HepG2 (cell line): ENCODE results near the gene LIM2. TPM values are rescaled to one million over a fixed set of nuclear protein-coding genes. Genes with fewer than 3 reads are reported as not detected.

Experiments
- MAZ ChIP-seq, 2 experiments: sonication (generic) in 1 of 2; formaldehyde crosslinking in 1 of 2; IDR thresholded peaks; 2 replicates each; pipeline versions ENCODE4 v1.5.0 to v1.6.1; 2012 to 2020; ENCODE audit warnings: low read depth in 2 of 2, mild to moderate bottlenecking in 2 of 2, borderline replicate concordance in 1 of 2, improper control_type of control experiment in 1 of 2, low read length in 1 of 2, missing genetic modification reagents in 1 of 2, moderate library complexity in 1 of 2
- RFX3 ChIP-seq: IDR thresholded peaks from 2 replicates; pipeline ENCODE4 v1.6.1; 2016; ENCODE audit warnings: missing biosample characterization, missing genetic modification reagents
- SIX4 ChIP-seq: sonication (generic); formaldehyde crosslinking; IDR thresholded peaks from 2 replicates; pipeline ENCODE4 v1.4.0; 2020; ENCODE audit warnings: missing genetic modification reagents
- SYNCRIP ChIP-seq: fragments of 200-400 bp; formaldehyde crosslinking; IDR thresholded peaks from 2 replicates; pipeline ENCODE4 v1.6.1; 2018; ENCODE audit warnings: mild to moderate bottlenecking, low read depth, low read length; ENCODE audit not compliant: insufficient read depth
- ZNF484 ChIP-seq: sonication (generic); formaldehyde crosslinking; IDR thresholded peaks from 2 replicates; pipeline ENCODE4 v1.5.1; 2020; ENCODE audit warnings: mild to moderate bottlenecking, low read depth, missing genetic modification reagents, borderline replicate concordance
- polyA plus RNA-seq, 8 experiments: library from polyadenylated mRNA; depleted of rRNA in 3 of 8; stranded (reverse) in 7 of 8; unstranded in 1 of 8; fragments of >200 nt; fragmentation: Illumina TruSeq in 4 of 8; extraction: Trizol in 4 of 8; gene quantifications; 2 replicates each; pipeline versions ENCODE4 v1.2.1 to v1.2.3, GENCODE V29; 2011 to 2016; ENCODE audit warnings: low read depth in 4 of 8, missing spikeins in 1 of 8, mixed read lengths in 1 of 8; ENCODE audit not compliant: insufficient read depth in 1 of 8
- total RNA-seq, 5 experiments: library from RNA; depleted of rRNA; stranded (reverse); fragments of >200 nt; fragmentation: Illumina TruSeq; extraction: Trizol; gene quantifications; 2 replicates each; pipeline ENCODE4 v1.2.3, GENCODE V29; 2016; ENCODE audit warnings: low read depth in 1 of 5
- TF ChIP-seq, protein P1 (sequence below): sonication (generic); formaldehyde crosslinking; IDR thresholded peaks from 2 replicates; pipeline ENCODE4 v1.8.0; 2022; ENCODE audit warnings: mild to moderate bottlenecking, missing genetic modification reagents, moderate library complexity
- TF ChIP-seq, protein P2 (sequence below): sonication (generic); formaldehyde crosslinking; IDR thresholded peaks from 2 replicates; pipeline ENCODE4 v1.4.0; 2020; ENCODE audit warnings: missing genetic modification reagents, borderline replicate concordance
- TF ChIP-seq, protein P3 (sequence below): IDR thresholded peaks from 2 replicates; pipeline ENCODE4 v1.6.1; 2016
- TF ChIP-seq, protein P4 (sequence below): sonication (generic); formaldehyde crosslinking; IDR thresholded peaks from 2 replicates; pipeline ENCODE4 v1.9.0; 2022; ENCODE audit warnings: missing genetic modification reagents, mild to moderate bottlenecking, borderline replicate concordance
- TF ChIP-seq, protein P5 (sequence below): IDR thresholded peaks from 2 replicates; pipeline ENCODE4 v1.6.1; 2016; ENCODE audit warnings: low read depth, missing genetic modification reagents, missing compliant biosample characterization
- TF ChIP-seq, protein P6 (sequence below), 2 experiments: fragments of 450-650 bp in 1 of 2; sonication (generic) in 1 of 2; formaldehyde crosslinking; IDR thresholded peaks; 2 replicates each; pipeline versions ENCODE4 v1.5.0 to v1.8.0; 2020 to 2022; ENCODE audit warnings: mild to moderate bottlenecking in 1 of 2, missing genetic modification reagents in 1 of 2

Gene LIM2
- total and polyA plus RNA-seq, 2 of the 13 experiments (the other 11 are each of a cell fraction or from before 2014, with no cell fraction given), result 1.3 TPM; not detected in 1

DNA sequence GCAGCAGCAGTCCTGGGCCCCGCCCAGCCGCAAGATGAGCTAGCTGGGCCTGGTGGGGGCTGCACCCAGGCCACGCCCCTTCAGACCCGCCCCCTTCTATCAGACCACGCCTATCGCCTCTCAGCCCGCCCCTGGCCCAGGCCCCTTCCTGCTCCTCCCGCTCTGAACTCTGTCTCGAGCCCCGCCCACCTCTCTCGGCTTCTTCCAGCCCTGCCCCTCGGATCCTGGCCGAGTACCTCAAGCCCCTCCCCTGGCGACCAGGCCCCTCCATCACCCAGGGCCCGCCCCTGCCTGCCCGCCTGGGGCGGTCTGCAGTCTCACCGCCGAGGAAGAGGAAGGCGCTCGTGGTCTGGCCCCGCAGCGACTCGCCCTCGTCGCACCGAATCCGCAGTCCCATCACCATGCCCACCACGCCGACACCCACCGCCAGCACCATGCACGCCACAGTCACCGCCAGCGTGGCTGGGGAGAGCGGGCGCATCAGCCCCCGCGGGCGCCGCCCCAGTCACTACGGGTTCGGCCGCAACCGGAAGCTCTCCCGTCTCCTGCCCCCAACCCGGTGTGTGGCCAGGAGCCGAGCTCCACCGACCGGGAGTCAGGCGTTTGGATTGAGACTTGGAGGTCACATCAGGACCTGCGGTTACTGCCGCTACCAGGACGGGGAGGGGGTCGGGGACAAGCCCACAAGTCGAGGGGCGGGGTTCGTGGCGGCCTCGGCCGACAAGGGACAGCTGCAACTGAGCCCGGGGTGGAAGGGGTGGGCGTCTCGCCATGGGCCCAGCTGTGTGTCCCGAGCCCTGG is 20.0 kb downstream of the LIM2 start (continued):
- peak; percentile 75; the same call in 1 of the 2 replicates for TF ChIP-seq MAZ (IDR thresholded peaks at IDR 0.05; ENCODE audit: borderline replicate concordance, low read depth, low read length)
- TF ChIP-seq MAZ (CRISPR knock-in tag; IDR thresholded peaks at IDR 0.05; ENCODE audit: low read depth), result peak; percentile 84
- no peak for TF ChIP-seq SYNCRIP
- TF ChIP-seq SIX4 (CRISPR knock-in tag), result peak; percentile 24; the same call in 1 of the 2 replicates
- TF ChIP-seq, protein P1, sequence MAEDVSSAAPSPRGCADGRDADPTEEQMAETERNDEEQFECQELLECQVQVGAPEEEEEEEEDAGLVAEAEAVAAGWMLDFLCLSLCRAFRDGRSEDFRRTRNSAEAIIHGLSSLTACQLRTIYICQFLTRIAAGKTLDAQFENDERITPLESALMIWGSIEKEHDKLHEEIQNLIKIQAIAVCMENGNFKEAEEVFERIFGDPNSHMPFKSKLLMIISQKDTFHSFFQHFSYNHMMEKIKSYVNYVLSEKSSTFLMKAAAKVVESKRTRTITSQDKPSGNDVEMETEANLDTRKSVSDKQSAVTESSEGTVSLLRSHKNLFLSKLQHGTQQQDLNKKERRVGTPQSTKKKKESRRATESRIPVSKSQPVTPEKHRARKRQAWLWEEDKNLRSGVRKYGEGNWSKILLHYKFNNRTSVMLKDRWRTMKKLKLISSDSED, result peak; percentile 89; the same call in 1 of the 2 replicates
- no peak for TF ChIP-seq ZNF484 (CRISPR knock-in tag)
- TF ChIP-seq, protein P2, sequence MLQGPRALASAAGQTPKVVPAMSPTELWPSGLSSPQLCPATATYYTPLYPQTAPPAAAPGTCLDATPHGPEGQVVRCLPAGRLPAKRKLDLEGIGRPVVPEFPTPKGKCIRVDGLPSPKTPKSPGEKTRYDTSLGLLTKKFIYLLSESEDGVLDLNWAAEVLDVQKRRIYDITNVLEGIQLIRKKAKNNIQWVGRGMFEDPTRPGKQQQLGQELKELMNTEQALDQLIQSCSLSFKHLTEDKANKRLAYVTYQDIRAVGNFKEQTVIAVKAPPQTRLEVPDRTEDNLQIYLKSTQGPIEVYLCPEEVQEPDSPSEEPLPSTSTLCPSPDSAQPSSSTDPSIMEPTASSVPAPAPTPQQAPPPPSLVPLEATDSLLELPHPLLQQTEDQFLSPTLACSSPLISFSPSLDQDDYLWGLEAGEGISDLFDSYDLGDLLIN (CRISPR knock-in tag), result peak; percentile 30; the same call in 1 of the 2 replicates
- TF ChIP-seq, protein P3, sequence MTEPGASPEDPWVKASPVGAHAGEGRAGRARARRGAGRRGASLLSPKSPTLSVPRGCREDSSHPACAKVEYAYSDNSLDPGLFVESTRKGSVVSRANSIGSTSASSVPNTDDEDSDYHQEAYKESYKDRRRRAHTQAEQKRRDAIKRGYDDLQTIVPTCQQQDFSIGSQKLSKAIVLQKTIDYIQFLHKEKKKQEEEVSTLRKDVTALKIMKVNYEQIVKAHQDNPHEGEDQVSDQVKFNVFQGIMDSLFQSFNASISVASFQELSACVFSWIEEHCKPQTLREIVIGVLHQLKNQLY, result 0 out of 2 replicates have a peak, but pooled peaks have one; percentile 18
- no peak for TF ChIP-seq RFX3 (CRISPR knock-in tag)
- TF ChIP-seq, protein P4, sequence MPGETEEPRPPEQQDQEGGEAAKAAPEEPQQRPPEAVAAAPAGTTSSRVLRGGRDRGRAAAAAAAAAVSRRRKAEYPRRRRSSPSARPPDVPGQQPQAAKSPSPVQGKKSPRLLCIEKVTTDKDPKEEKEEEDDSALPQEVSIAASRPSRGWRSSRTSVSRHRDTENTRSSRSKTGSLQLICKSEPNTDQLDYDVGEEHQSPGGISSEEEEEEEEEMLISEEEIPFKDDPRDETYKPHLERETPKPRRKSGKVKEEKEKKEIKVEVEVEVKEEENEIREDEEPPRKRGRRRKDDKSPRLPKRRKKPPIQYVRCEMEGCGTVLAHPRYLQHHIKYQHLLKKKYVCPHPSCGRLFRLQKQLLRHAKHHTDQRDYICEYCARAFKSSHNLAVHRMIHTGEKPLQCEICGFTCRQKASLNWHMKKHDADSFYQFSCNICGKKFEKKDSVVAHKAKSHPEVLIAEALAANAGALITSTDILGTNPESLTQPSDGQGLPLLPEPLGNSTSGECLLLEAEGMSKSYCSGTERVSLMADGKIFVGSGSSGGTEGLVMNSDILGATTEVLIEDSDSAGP (CRISPR knock-in tag), result peak; percentile 88
- TF ChIP-seq, protein P5, sequence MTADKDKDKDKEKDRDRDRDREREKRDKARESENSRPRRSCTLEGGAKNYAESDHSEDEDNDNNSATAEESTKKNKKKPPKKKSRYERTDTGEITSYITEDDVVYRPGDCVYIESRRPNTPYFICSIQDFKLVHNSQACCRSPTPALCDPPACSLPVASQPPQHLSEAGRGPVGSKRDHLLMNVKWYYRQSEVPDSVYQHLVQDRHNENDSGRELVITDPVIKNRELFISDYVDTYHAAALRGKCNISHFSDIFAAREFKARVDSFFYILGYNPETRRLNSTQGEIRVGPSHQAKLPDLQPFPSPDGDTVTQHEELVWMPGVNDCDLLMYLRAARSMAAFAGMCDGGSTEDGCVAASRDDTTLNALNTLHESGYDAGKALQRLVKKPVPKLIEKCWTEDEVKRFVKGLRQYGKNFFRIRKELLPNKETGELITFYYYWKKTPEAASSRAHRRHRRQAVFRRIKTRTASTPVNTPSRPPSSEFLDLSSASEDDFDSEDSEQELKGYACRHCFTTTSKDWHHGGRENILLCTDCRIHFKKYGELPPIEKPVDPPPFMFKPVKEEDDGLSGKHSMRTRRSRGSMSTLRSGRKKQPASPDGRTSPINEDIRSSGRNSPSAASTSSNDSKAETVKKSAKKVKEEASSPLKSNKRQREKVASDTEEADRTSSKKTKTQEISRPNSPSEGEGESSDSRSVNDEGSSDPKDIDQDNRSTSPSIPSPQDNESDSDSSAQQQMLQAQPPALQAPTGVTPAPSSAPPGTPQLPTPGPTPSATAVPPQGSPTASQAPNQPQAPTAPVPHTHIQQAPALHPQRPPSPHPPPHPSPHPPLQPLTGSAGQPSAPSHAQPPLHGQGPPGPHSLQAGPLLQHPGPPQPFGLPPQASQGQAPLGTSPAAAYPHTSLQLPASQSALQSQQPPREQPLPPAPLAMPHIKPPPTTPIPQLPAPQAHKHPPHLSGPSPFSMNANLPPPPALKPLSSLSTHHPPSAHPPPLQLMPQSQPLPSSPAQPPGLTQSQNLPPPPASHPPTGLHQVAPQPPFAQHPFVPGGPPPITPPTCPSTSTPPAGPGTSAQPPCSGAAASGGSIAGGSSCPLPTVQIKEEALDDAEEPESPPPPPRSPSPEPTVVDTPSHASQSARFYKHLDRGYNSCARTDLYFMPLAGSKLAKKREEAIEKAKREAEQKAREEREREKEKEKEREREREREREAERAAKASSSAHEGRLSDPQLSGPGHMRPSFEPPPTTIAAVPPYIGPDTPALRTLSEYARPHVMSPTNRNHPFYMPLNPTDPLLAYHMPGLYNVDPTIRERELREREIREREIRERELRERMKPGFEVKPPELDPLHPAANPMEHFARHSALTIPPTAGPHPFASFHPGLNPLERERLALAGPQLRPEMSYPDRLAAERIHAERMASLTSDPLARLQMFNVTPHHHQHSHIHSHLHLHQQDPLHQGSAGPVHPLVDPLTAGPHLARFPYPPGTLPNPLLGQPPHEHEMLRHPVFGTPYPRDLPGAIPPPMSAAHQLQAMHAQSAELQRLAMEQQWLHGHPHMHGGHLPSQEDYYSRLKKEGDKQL (CRISPR knock-in tag), result no peak
- TF ChIP-seq, protein P6, sequence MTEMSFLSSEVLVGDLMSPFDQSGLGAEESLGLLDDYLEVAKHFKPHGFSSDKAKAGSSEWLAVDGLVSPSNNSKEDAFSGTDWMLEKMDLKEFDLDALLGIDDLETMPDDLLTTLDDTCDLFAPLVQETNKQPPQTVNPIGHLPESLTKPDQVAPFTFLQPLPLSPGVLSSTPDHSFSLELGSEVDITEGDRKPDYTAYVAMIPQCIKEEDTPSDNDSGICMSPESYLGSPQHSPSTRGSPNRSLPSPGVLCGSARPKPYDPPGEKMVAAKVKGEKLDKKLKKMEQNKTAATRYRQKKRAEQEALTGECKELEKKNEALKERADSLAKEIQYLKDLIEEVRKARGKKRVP (CRISPR knock-in tag; IDR thresholded peaks at IDR 0.05), result 0 out of 4 replicates have a peak, but pooled peaks of 1 of the 2 experiments have one; percentile 35
